ENCODE results near the gene TMEM87B. TPM values are rescaled to one million over a fixed set of nuclear protein-coding genes. Genes with fewer than 3 reads are reported as not detected.

Gene TMEM87B
- total RNA-seq, 1 experiment from 2014 or later, result 14.8 TPM

- TF ChIP-seq POLR2A (IDR thresholded peaks at IDR 0.05; ENCODE audit: borderline replicate concordance, extremely low read depth, insufficient read depth, insufficient read length) (no peak), JUND (IDR thresholded peaks at IDR 0.05) (no peak), SRF (IDR thresholded peaks at IDR 0.05; ENCODE audit: low read depth) (0 out of 2 replicates have a peak, but pooled peaks have one; percentile 0), EGR1 (IDR thresholded peaks at IDR 0.05; ENCODE audit: low read depth) (no peak), CTCF (IDR thresholded peaks at IDR 0.05 in 2 of 3, conservative IDR thresholded peaks at IDR 0.05 in 1 of 3; ENCODE audit: borderline replicate concordance in 1 of 3, insufficient read depth in 1 of 3, low read depth in 2 of 3, low read length in 2 of 3) (no peak), TCF7L2 (IDR thresholded peaks at IDR 0.05; ENCODE audit: borderline replicate concordance, extremely low read depth, insufficient read depth, insufficient read length) (no peak)
- ChIA-PET POLR2A (no interaction called here), CTCF (no interaction called here), RAD21 (ENCODE audit: low non-redundant PET in 1 of 2, low total read pairs in 2 of 2, uncharacterized antibody in 2 of 2, unreplicated experiment in 2 of 2) (no interaction called here)
- Histone ChIP-seq H4K20me1 (ENCODE audit: insufficient read depth) (no peaks in the 10 kb centered on the region), H3K9ac (ENCODE audit: low read length) (peak overlapping the region; percentile 90), H3K9me3 (ENCODE audit: control insufficient read depth in 1 of 2, insufficient read depth in 1 of 2, low read depth in 1 of 2, low read length in 2 of 2) (no peaks in the 10 kb centered on the region), H3K79me2 (ENCODE audit: insufficient read depth, low read length) (peaks cover 18% of the 10 kb centered on the region), H3K27me3 (ENCODE audit: insufficient read depth, low read length) (no peaks in the 10 kb centered on the region), H3K27ac (ENCODE audit: low read depth, low read length) (peak overlapping the region; percentile 95), H3K36me3 (ENCODE audit: control insufficient read depth in 1 of 2, insufficient read depth in 2 of 2, low read length in 2 of 2) (0 out of 4 replicates have a peak, but pooled peaks cover 0 to 5% of the 10 kb centered on the region in 2 experiments), H2AFZ (ENCODE audit: low read depth, low read length, poor library complexity, severe bottlenecking) (no peak overlapping the region), H3K4me2 (ENCODE audit: low read length) (peak overlapping the region; percentile 96), H3K4me3 (replicated peaks in 1 of 2; ENCODE audit: low read depth in 1 of 2, low read length in 2 of 2) (peak overlapping the region; percentile 62 to 89), H3K4me1 (ENCODE audit: control insufficient read depth in 1 of 2, insufficient read depth in 2 of 2, low read length in 2 of 2) (peaks cover 16 to 21% of the 10 kb centered on the region in 2 experiments), H3K9me2 (ENCODE audit: insufficient read depth) (no peaks in the 10 kb centered on the region)
- TSS peak; percentile 65 for BruUV-seq (replicated peaks)
- intact Hi-C loops (cut with micrococcal nuclease), result loop anchor here (5.0 kb wide), 1 partner anchor 486 kb away; the partner anchor contains the start of gene POLR1B
- DNase-seq (ENCODE audit: low read depth, low spot score) (no peak), ATAC-seq (no peak)
Measured at GRCh38 chr2:112056626-112056987, 1.5 kb downstream of the TMEM87B start.

- H4K20me1 ChIP-seq (ENCODE audit: insufficient read depth), result no peaks in the 10 kb centered on the region
- H3K36me3 ChIP-seq (ENCODE audit: control insufficient read depth in 1 of 2, insufficient read depth in 2 of 2, low read length in 2 of 2), result peaks cover 0 to 10% of the 10 kb centered on the region in 2 experiments; a peak in 1 of 4 replicates
- no TSS peak for BruUV-seq (replicated peaks)
- H3K4me2 ChIP-seq (ENCODE audit: low read length), result no peak overlapping the region
- CTCF ChIA-PET, result no interaction called here
- H3K27ac ChIP-seq (ENCODE audit: low read depth, low read length), result no peak overlapping the region
- H3K27me3 ChIP-seq (ENCODE audit: insufficient read depth, low read length), result no peaks in the 10 kb centered on the region
- no peaks in the 10 kb centered on the region for H3K9me2 ChIP-seq (ENCODE audit: insufficient read depth)
- POLR2A ChIA-PET, result no interaction called here
- H3K9ac ChIP-seq (ENCODE audit: low read length), result no peak overlapping the region
- DNase-seq (ENCODE audit: low read depth, low spot score) (no peak), ATAC-seq (no peak)
- RAD21 ChIA-PET (ENCODE audit: low non-redundant PET in 1 of 2, low total read pairs in 2 of 2, uncharacterized antibody in 2 of 2, unreplicated experiment in 2 of 2), result no interaction called here
- no peak overlapping the region for H2AFZ ChIP-seq (ENCODE audit: low read depth, low read length, poor library complexity, severe bottlenecking)
- no peaks in the 10 kb centered on the region for H3K9me3 ChIP-seq (ENCODE audit: control insufficient read depth in 1 of 2, insufficient read depth in 1 of 2, low read depth in 1 of 2, low read length in 2 of 2)
- TF ChIP-seq POLR2A (IDR thresholded peaks at IDR 0.05; ENCODE audit: borderline replicate concordance, extremely low read depth, insufficient read depth, insufficient read length) (no peak), RAD21 (IDR thresholded peaks at IDR 0.05; ENCODE audit: low read depth) (no peak), JUND (IDR thresholded peaks at IDR 0.05) (no peak), CEBPB (IDR thresholded peaks at IDR 0.05; ENCODE audit: low read depth) (no peak), SRF (IDR thresholded peaks at IDR 0.05; ENCODE audit: low read depth) (no peak), EGR1 (IDR thresholded peaks at IDR 0.05; ENCODE audit: low read depth) (no peak), SIN3A (IDR thresholded peaks at IDR 0.05; ENCODE audit: low read depth) (no peak)
- H3K4me3 ChIP-seq (replicated peaks in 1 of 2; ENCODE audit: low read depth in 1 of 2, low read length in 2 of 2), result no peak overlapping the region
- peaks cover 10 to 12% of the 10 kb centered on the region in 2 experiments for H3K4me1 ChIP-seq (ENCODE audit: control insufficient read depth in 1 of 2, insufficient read depth in 2 of 2, low read length in 2 of 2)
- intact Hi-C loops (cut with micrococcal nuclease), result loop anchor here (5.0 kb wide), 1 partner anchor 483 kb away; the partner anchor contains the start of gene POLR1B
- H3K79me2 ChIP-seq (ENCODE audit: insufficient read depth, low read length), result peaks cover 18% of the 10 kb centered on the region
Measured at GRCh38 chr2:112059671-112060070, 4.6 kb downstream of the TMEM87B start.

Measured in HCT116 (cell line).